ENCODE measurements around the gene ITGAX.

- TF ChIP-seq CTCF (IDR thresholded peaks at IDR 0.05) (no peak), POLR2A (IDR thresholded peaks at IDR 0.05) (no peak), POLR2AphosphoS5 (IDR thresholded peaks at IDR 0.05) (no peak)
Measured at GRCh38 chr16:31423241-31423640, 68.3 kb downstream of the ITGAX start.
